ENCODE data around the gene KIAA0232.

Gene KIAA0232

DNA sequence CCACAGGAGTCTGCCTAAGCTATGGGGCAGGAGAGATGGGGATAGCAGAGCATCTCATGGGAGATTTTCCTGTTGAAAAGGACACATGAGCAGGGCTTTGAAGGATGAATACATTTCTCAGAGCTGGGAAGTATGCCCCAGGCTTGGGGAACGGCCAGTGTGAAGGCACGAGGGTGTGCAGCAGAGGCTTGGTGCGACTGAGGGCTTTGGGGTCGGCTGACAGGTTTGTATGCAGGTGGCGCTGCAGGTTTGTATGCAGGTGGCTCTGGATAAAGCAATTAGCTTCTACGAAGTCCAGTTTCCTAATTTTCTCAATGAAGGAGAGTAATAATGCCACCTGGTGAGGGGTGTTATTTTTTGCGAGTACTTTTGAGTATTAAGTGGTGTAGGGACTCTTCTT lies 6.8 kb upstream of the KIAA0232 start:
- TF ChIP-seq RAD21 (IDR thresholded peaks at IDR 0.05; ENCODE audit: low read depth), result no peak
- TF ChIP-seq, protein P1, sequence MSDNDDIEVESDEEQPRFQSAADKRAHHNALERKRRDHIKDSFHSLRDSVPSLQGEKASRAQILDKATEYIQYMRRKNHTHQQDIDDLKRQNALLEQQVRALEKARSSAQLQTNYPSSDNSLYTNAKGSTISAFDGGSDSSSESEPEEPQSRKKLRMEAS (IDR thresholded peaks at IDR 0.05), result no peak
- TF ChIP-seq, protein P2, sequence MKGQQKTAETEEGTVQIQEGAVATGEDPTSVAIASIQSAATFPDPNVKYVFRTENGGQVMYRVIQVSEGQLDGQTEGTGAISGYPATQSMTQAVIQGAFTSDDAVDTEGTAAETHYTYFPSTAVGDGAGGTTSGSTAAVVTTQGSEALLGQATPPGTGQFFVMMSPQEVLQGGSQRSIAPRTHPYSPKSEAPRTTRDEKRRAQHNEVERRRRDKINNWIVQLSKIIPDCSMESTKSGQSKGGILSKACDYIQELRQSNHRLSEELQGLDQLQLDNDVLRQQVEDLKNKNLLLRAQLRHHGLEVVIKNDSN (IDR thresholded peaks at IDR 0.05), result no peak
- TF ChIP-seq NFIC (IDR thresholded peaks at IDR 0.05), result no peak
- TF ChIP-seq, protein P3, sequence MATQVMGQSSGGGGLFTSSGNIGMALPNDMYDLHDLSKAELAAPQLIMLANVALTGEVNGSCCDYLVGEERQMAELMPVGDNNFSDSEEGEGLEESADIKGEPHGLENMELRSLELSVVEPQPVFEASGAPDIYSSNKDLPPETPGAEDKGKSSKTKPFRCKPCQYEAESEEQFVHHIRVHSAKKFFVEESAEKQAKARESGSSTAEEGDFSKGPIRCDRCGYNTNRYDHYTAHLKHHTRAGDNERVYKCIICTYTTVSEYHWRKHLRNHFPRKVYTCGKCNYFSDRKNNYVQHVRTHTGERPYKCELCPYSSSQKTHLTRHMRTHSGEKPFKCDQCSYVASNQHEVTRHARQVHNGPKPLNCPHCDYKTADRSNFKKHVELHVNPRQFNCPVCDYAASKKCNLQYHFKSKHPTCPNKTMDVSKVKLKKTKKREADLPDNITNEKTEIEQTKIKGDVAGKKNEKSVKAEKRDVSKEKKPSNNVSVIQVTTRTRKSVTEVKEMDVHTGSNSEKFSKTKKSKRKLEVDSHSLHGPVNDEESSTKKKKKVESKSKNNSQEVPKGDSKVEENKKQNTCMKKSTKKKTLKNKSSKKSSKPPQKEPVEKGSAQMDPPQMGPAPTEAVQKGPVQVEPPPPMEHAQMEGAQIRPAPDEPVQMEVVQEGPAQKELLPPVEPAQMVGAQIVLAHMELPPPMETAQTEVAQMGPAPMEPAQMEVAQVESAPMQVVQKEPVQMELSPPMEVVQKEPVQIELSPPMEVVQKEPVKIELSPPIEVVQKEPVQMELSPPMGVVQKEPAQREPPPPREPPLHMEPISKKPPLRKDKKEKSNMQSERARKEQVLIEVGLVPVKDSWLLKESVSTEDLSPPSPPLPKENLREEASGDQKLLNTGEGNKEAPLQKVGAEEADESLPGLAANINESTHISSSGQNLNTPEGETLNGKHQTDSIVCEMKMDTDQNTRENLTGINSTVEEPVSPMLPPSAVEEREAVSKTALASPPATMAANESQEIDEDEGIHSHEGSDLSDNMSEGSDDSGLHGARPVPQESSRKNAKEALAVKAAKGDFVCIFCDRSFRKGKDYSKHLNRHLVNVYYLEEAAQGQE (IDR thresholded peaks at IDR 0.05; ENCODE audit: low read depth), result no peak
- no peak for TF ChIP-seq CREB1 (IDR thresholded peaks at IDR 0.05; ENCODE audit: low read depth)
- TF ChIP-seq YY1 (IDR thresholded peaks at IDR 0.05; ENCODE audit: low read depth), result no peak
- no peak for TF ChIP-seq ZBTB7A (IDR thresholded peaks at IDR 0.05; ENCODE audit: low read depth)
- no peak for TF ChIP-seq TEAD4 (IDR thresholded peaks at IDR 0.05)
- TF ChIP-seq EP300 (IDR thresholded peaks at IDR 0.05; ENCODE audit: borderline replicate concordance), result no peak
- TF ChIP-seq CEBPB (IDR thresholded peaks at IDR 0.05), result no peak
- no peak for TF ChIP-seq TAF1 (IDR thresholded peaks at IDR 0.05; ENCODE audit: low read depth)
- TF ChIP-seq EGR1 (IDR thresholded peaks at IDR 0.05), result no peak
- TF ChIP-seq FOXM1 (IDR thresholded peaks at IDR 0.05; ENCODE audit: borderline replicate concordance, low read depth), result no peak
- no peak for TF ChIP-seq TCF12 (IDR thresholded peaks at IDR 0.05; ENCODE audit: low read depth)

DNA sequence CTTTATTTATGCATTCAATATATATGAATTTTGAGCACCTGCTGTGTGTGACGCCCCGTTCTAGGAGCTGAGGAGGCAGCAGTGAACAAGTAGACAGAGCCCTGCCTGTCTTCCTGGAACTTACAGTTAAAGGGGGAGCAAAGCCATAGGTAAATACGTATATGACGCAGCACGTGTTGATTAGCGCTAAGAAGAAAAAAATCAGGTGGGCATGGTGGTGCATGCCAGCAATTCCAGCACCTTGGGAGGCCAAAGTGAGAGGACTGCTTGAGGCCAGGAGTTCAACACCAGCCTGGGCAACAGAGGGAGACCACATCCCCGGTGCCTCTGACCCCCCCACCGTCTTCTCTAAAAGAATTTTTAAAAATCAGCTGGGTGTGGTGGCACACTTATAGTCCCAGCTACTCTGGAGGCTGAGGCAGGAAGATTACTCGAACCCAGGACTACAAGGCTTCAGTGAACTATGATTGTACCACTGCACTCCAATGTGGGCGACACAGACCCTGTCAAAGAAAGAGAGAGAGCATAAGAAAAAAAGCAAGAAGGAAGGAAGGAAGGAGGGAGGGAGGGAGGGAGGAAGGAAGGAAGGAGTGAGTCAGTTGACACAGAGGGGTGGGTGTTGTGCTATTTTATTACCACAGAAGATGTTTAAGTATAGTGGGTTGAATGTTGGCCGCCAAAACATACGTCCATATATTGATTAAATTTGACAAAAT lies 5.4 kb upstream of the KIAA0232 start:
- TF ChIP-seq, protein P1 (IDR thresholded peaks at IDR 0.05), result no peak
- no peak for TF ChIP-seq FOXM1 (IDR thresholded peaks at IDR 0.05; ENCODE audit: borderline replicate concordance, low read depth)

DNA sequence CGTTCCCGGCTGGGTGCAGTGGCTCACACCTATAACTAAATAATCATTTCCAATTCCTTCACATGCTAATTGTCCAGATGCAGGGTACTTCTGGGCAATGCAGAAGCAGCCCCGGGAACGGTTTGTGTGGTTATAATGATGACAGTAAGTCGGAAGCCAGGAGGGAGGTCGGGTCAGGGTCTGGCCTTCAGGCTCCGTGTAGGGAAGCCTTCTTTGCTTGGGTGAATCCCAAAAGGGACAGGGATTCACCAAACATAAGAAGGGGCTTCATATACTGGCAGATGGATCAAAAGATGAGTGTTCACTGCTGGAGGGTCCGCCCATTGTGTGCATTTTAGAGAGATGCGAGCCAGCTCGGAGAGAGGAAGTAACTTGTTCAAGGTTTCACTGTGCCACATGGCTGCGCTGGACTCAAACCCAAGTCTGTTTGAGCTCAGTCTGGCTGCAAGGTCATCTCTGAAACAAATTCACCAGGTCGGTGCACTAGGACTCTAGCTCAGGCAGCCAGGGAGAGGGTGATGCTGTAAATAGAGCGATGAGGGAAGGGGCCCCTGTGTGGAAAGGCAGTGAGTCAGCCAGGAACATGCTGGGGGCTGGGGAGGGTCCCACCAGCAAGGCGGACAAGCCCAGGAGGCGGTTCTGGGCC lies 4.8 kb upstream of the KIAA0232 start:
- TF ChIP-seq, protein P3 (IDR thresholded peaks at IDR 0.05; ENCODE audit: low read depth), result no peak
- TF ChIP-seq ZBTB7A (IDR thresholded peaks at IDR 0.05; ENCODE audit: low read depth) (no peak), TCF12 (IDR thresholded peaks at IDR 0.05; ENCODE audit: low read depth) (no peak), RAD21 (IDR thresholded peaks at IDR 0.05; ENCODE audit: low read depth) (no peak), EGR1 (IDR thresholded peaks at IDR 0.05) (no peak), FOXM1 (IDR thresholded peaks at IDR 0.05; ENCODE audit: borderline replicate concordance, low read depth) (no peak)

DNA sequence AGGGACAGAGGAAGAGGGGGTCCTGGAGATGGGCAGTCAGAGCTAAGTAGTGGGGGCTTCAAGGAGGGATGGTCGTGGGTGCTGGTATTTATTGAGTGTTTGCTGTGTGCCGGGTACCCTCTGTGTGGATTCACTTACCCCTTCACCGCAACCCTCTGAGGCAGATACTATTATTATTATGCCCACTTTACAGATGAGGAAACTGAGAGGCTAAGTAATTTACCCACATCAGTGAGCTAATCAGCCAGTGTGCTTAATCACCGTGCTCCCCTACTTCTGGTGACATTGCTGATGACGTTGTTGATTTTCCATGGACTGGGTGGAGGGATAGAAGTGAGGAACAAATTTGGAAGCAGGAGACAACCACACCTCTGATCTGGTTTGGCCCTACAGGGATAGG lies 4.1 kb upstream of the KIAA0232 start:
- TF ChIP-seq RAD21 (IDR thresholded peaks at IDR 0.05; ENCODE audit: low read depth) (no peak), CEBPB (IDR thresholded peaks at IDR 0.05) (no peak), ZBTB7A (IDR thresholded peaks at IDR 0.05; ENCODE audit: low read depth) (no peak), NFIC (IDR thresholded peaks at IDR 0.05) (no peak), TAF1 (IDR thresholded peaks at IDR 0.05; ENCODE audit: low read depth) (no peak), EGR1 (IDR thresholded peaks at IDR 0.05) (no peak), YY1 (IDR thresholded peaks at IDR 0.05; ENCODE audit: low read depth) (no peak), EP300 (IDR thresholded peaks at IDR 0.05; ENCODE audit: borderline replicate concordance) (no peak), FOXM1 (IDR thresholded peaks at IDR 0.05; ENCODE audit: borderline replicate concordance, low read depth) (no peak), CREB1 (IDR thresholded peaks at IDR 0.05; ENCODE audit: low read depth) (no peak), TEAD4 (IDR thresholded peaks at IDR 0.05) (no peak)
- TF ChIP-seq, protein P3 (IDR thresholded peaks at IDR 0.05; ENCODE audit: low read depth), result no peak
- TF ChIP-seq, protein P1 (IDR thresholded peaks at IDR 0.05), result no peak
- TF ChIP-seq, protein P2 (IDR thresholded peaks at IDR 0.05), result no peak
